Measurements from ENCODE around the gene PARVB. TPM values are rescaled to one million over a fixed set of nuclear protein-coding genes. Genes with fewer than 3 reads are reported as not detected.
"Not testable (repeated sequence)": the region's sequence is repeated elsewhere in the genome, so short reads cannot be mapped to it uniquely, and the experiment has no call there.

Gene PARVB
- total RNA-seq, 1 donor from 2014 or later, result 38.2 TPM

GRCh38 chr22:43995798-43996169, 28.3 kb upstream of the PARVB start:
- ATAC-seq (peak; percentile 23), DNase-seq (ENCODE audit: low spot score) (no peak)
- intact Hi-C loops (cut with DNase I), result loop anchor here (5.0 kb wide), 1 partner anchor 82 kb away; no protein-coding TSS in a partner anchor

- intact Hi-C loops (cut with DNase I), result loop anchor here (5.0 kb wide), 1 partner anchor 81 kb away; no protein-coding TSS in a partner anchor
- peak; percentile 76 for DNase-seq (ENCODE audit: low spot score)
- peak; percentile 45 for ATAC-seq
Observed at GRCh38 chr22:43996170-43996980, 27.7 kb upstream of the PARVB start.

DNA sequence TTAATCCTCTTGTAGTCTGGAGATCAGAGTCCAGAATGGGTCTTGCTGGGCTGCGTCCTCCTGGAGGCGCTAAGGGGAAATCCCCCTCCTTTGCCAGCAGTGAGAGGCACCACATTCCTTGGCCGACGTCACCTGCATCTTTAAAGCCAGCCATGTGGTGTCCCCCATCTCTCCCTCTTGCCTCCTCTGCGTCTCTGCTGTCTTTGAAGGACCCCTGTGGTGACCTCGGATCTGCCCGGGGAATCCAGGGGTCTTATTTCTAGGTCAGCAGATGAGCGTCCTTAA, 27.2 kb upstream of the PARVB start:
- intact Hi-C loops (cut with DNase I), result loop anchor here (5.0 kb wide), 1 partner anchor 80 kb away; no protein-coding TSS in a partner anchor
- no peak for DNase-seq (ENCODE audit: low spot score)

DNA sequence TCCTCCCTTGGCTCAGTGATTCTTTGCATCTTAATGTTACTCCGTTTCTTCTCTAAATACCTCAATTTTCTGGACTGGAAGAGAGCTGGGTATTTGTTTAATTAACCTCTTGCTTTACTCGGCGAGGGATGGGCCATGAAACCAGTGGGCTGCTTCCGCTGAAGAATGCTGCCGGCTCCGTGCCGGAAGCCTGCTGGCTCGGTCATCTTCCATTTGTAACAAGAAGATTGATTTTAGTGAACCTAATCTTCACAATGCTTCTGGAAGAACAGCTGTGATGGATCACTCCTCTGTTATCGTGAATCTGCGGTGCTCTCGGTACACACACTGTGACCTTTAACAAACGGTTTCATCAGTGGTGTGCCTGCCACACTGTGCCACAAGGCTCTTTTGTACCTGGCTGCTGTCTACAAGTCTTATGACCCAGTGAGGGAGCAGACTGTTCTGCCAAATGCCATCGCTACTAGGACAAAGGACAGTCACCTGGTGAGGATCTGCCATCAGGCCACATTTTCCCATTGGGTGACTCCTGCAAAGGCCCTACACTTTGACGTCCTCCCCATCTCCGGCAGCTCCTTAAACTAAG, 25.3 kb upstream of the PARVB start:
- no peak for ATAC-seq
- DNase-seq (ENCODE audit: low spot score), result peak; percentile 23
- intact Hi-C loops (cut with DNase I), result loop anchor here (5.0 kb wide), 1 partner anchor 79 kb away; no protein-coding TSS in a partner anchor

More for the DNA sequence above, 27.2 kb upstream of the PARVB start:
- ATAC-seq, result no peak

GRCh38 chr22:43999378-43999777, 24.7 kb upstream of the PARVB start:
- intact Hi-C loops (cut with DNase I), result loop anchor here (5.0 kb wide), 1 partner anchor 78 kb away; no protein-coding TSS in a partner anchor
- ATAC-seq, result no peak
- DNase-seq (ENCODE audit: low spot score), result peak; percentile 9

DNA sequence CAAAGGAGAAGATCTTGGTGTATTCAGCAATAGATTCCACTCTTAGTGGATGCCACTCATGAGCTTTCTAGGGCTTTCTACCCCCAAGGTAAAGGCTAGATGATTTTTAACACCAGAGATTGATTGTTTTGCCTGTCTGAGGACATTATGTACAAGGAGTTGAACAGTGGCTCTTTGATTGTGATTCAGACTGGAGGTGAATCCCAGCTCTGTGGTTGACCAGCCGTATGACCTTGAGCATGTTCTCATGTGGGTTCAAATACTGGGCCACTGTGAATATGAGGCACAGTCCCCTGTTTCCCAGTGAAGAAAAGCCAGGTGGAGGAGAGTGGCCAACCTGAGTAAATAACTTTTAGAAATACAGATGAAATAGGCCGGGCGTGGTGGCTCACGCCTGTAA, 24.0 kb upstream of the PARVB start:
- DNase-seq (ENCODE audit: low spot score) (peak; percentile 13), ATAC-seq (no peak)
- intact Hi-C loops (cut with DNase I), result no loop called here

DNA sequence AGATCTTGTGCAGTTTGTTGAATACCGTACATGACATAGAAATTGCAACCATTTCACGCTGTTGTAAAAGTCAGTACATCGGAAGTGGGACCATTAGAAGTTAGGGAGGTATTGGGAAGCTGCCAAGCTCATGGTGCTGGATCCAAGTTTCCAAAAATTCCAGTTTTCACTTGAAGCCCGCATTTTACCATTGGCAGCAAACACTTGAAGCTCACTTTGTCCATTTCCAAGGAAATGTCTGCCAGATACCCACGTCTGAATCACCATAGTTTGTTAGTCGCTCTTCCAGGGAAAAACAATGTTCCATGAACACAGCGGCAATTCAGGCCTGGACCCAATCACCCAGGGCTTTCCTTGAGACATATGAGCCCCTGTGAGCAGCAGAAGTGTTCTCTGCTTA, 22.6 kb upstream of the PARVB start:
- DNase-seq (ENCODE audit: low spot score), result peak; percentile 22
- intact Hi-C loops (cut with DNase I), result no loop called here
- ATAC-seq, result no peak

DNA sequence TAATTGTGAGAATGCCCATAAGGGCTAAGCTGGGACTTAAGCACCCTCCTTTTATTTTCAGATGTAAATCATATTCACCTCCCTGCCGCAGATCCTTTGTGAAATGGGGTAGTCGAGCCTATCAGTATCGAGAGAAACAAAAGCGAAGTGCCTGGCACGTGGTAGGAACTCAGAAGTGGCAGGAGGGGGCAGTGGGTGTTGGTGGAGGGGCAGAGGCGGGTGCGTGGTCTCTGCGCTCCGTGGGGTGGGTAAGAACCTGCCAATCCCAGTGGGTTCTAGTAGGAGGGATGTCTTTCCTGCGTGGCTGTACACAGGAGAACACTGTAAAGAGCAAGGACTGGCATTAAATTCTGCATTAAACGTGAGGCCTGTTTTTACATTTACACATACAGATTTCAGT, 21.8 kb upstream of the PARVB start:
- ATAC-seq, result no peak
- intact Hi-C loops (cut with DNase I), result no loop called here
- peak; percentile 40 for DNase-seq (ENCODE audit: low spot score)

- DNase-seq (ENCODE audit: low spot score), result no peak
- intact Hi-C loops (cut with DNase I), result no loop called here
- ATAC-seq, result no peak
Observed at GRCh38 chr22:44002997-44003396, 21.1 kb upstream of the PARVB start.

DNA sequence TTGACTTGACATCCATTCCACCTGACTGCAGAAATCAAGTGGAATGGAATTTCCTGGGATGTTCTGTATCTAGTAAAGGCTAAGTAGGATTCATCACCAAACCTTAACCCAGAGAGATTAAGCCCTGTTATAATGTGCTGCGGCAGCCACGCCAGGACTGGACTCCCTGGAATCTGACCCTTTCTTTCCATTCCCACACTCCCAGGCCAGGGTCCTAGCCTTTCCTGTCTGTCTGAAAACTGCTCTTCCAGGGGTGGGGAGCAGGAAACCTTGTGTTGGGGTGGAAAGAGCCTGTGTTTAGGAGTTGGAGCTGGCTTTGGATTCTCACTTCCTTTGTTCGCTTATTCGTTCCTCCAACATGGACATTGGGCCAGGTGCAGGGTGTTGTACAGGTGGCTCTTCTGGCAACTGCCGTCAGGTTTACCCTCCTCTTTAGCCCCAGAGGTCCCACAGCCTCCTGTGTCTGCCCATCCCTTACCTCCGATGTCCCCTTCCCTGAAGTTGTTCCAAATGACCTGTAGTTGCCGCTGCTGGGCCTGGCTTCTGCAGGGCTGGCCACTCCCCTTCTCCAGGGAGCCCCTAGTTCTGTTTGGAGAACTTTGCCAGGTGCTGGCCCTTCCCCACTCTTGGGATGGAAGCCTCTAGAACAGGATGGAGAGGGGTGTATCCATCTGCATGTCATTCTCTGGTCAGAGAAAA, 20.5 kb upstream of the PARVB start:
- peak; percentile 22 for ATAC-seq
- no peak for DNase-seq (ENCODE audit: low spot score)
- intact Hi-C loops (cut with DNase I), result no loop called here

DNA sequence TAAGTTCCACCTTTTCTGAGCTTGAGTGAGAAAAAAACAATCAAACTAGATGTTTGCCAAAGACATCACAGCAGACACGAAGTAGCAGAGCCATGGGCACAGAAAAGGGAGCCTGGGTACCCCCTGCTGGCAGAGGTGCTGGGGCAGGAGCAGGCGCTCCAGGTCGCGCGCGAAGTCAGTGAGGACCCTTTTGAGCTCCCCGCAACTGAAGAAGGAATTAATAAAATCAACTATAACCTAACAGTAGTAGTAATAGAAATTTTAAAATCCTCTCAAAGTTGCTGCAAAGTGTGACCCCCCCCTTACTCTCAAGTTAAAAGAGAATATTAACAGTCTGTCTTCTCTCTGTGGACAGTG, 20.0 kb upstream of the PARVB start:
- DNase-seq (ENCODE audit: low spot score), result no peak
- intact Hi-C loops (cut with DNase I), result no loop called here
- no peak for ATAC-seq

GRCh38 chr22:44005524-44005923, 18.6 kb upstream of the PARVB start:
- DNase-seq (ENCODE audit: low spot score), result no peak
- no peak for ATAC-seq
- intact Hi-C loops (cut with DNase I), result no loop called here

GRCh38 chr22:44012162-44012561, 11.9 kb upstream of the PARVB start:
- intact Hi-C loops (cut with DNase I), result no loop called here
- ATAC-seq (peak; percentile 38), DNase-seq (ENCODE audit: low spot score) (no peak)

GRCh38 chr22:44012591-44012990, 11.5 kb upstream of the PARVB start:
- intact Hi-C loops (cut with DNase I), result no loop called here
- peak; percentile 20 for ATAC-seq

DNA sequence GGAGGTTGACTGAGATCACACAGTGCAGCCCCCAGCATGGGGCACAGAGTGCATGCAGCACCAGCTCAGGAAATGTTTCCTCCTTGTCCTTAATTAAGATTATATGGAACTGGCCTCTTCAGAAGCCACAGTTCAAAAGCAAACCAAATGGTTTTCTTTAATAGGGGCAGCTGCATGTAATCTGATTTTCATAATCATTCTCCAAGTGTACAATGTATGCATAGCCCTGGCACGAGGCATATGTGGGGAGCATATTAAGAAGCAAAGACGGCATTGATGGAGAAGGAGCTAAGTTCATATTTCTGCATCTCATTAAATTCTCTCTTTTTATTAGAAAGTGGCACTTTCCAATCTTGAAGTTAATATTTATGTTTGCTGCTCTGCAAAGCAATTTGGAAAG, 9.9 kb upstream of the PARVB start:
- no peak for ATAC-seq
- DNase-seq (ENCODE audit: low spot score), result no peak
- intact Hi-C loops (cut with DNase I), result no loop called here

More at GRCh38 chr22:44012591-44012990, 11.5 kb upstream of the PARVB start:
- DNase-seq (ENCODE audit: low spot score), result no peak

- DNase-seq (ENCODE audit: low spot score); intact Hi-C loops (cut with DNase I); ATAC-seq: not testable (repeated sequence)
Observed at GRCh38 chr22:44016586-44016985, 7.5 kb upstream of the PARVB start.

GRCh38 chr22:44018594-44018993, 5.5 kb upstream of the PARVB start:
- DNase-seq (ENCODE audit: low spot score) (no peak), ATAC-seq (no peak)
- intact Hi-C loops (cut with DNase I), result no loop called here

GRCh38 chr22:44019416-44019815, 4.7 kb upstream of the PARVB start:
- no peak for DNase-seq (ENCODE audit: low spot score)
- intact Hi-C loops (cut with DNase I), result no loop called here
- no peak for ATAC-seq

GRCh38 chr22:44019846-44020245, 4.3 kb upstream of the PARVB start:
- no peak for ATAC-seq
- no peak for DNase-seq (ENCODE audit: low spot score)

DNA sequence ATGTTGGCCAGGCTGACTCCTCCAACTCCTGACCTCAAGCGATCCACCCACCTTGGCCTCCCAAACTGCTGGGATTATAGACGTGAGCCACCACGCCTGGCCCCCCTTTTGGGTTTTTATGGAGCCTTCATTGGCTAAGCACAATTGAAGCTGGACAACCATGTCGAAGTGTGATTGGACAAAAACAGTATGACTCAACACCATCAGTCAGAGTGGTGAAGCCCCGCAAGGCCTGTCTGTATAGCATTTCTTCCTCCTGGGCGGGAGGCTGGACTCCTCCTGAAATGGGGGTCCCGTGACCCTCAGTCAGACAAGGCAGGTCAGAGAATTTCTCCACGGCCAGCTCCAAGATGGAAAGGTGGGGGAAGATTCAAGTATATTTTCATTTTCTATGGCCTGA, 3.1 kb upstream of the PARVB start:
- intact Hi-C loops (cut with DNase I), result no loop called here
- DNase-seq (ENCODE audit: low spot score), result no peak
- no peak for ATAC-seq

More at GRCh38 chr22:44019846-44020245, 4.3 kb upstream of the PARVB start:
- intact Hi-C loops (cut with DNase I), result no loop called here
